Measurements from ENCODE around the gene ARAF. TPM values are rescaled to one million over a fixed set of nuclear protein-coding genes. Genes with fewer than 3 reads are reported as not detected.
A peak's percentile ranks its signal among the peaks of the same experiment; 100 is the strongest.

Gene ARAF
- total RNA-seq, 2 donors from 2014 or later: 132 to 140 TPM

- DNase-seq (no peak), ATAC-seq (no peak)
- Mint-ChIP-seq H3K4me3 (no peak overlapping the region), H3K36me3 (ENCODE audit: low read depth) (no peaks in the 10 kb centered on the region), H3K4me1 (no peaks in the 10 kb centered on the region), H3K27me3 (no peaks in the 10 kb centered on the region), H3K27ac (no peak overlapping the region)
- H3K9me3 ChIP-seq (ENCODE audit: control insufficient read depth, low read length, poor library complexity, severe bottlenecking): no peaks in the 10 kb centered on the region
These were observed 17.5 kb upstream of the ARAF start for GRCh38 chrX:47543496-47543895.

- DNase-seq: peak; percentile 60 to 70 (median 67)
- H3K27me3 Mint-ChIP-seq: no peaks in the 10 kb centered on the region
- no peaks in the 10 kb centered on the region for H3K36me3 Mint-ChIP-seq (ENCODE audit: low read depth)
- H3K27ac Mint-ChIP-seq: peak overlapping the region; percentile 82
- H3K4me3 Mint-ChIP-seq: peak overlapping the region; percentile 90
- peak; percentile 85 for ATAC-seq
- no peaks in the 10 kb centered on the region for H3K9me3 ChIP-seq (ENCODE audit: control insufficient read depth, low read length, poor library complexity, severe bottlenecking)
- H3K4me1 Mint-ChIP-seq: peaks cover 11% of the 10 kb centered on the region
These were observed 4.9 kb upstream of the ARAF start for GRCh38 chrX:47556045-47556623.

GRCh38 chrX:47558436-47558835 is 2.6 kb upstream of the ARAF start:
- no peaks in the 10 kb centered on the region for H3K27me3 Mint-ChIP-seq

GRCh38 chrX:47560179-47560933 is 649 bp upstream of the ARAF start:
- Mint-ChIP-seq H3K36me3 (ENCODE audit: low read depth) (peaks cover 7% of the 10 kb centered on the region), H3K27me3 (no peaks in the 10 kb centered on the region), H3K4me3 (peak overlapping the region; percentile 91), H3K4me1 (peaks cover 27% of the 10 kb centered on the region), H3K27ac (peak overlapping the region; percentile 96)
- ATAC-seq (no peak), DNase-seq (no peak)
- H3K9me3 ChIP-seq (ENCODE audit: control insufficient read depth, low read length, poor library complexity, severe bottlenecking): no peaks in the 10 kb centered on the region

More at GRCh38 chrX:47558436-47558835, 2.6 kb upstream of the ARAF start:
- H3K9me3 ChIP-seq (ENCODE audit: control insufficient read depth, low read length, poor library complexity, severe bottlenecking): no peaks in the 10 kb centered on the region
- no peak for ATAC-seq
- peaks cover 18% of the 10 kb centered on the region for H3K4me1 Mint-ChIP-seq
- H3K27ac Mint-ChIP-seq: no peak overlapping the region
- no peak overlapping the region for H3K4me3 Mint-ChIP-seq
- peaks cover 2% of the 10 kb centered on the region for H3K36me3 Mint-ChIP-seq (ENCODE audit: low read depth)
- no peak for DNase-seq

- ATAC-seq: no peak
These were observed 700 bp downstream of the ARAF start for GRCh38 chrX:47561659-47562151.

GRCh38 chrX:47562615-47563243 is 1.7 kb downstream of the ARAF start:
- no peaks in the 10 kb centered on the region for H3K27me3 Mint-ChIP-seq
- peak overlapping the region; percentile 96 for H3K27ac Mint-ChIP-seq
- DNase-seq (no peak), ATAC-seq (no peak)
- peaks cover 7% of the 10 kb centered on the region for H3K36me3 Mint-ChIP-seq (ENCODE audit: low read depth)
- peak overlapping the region; percentile 91 for H3K4me3 Mint-ChIP-seq
- H3K4me1 Mint-ChIP-seq: peaks cover 25% of the 10 kb centered on the region
- H3K9me3 ChIP-seq (ENCODE audit: control insufficient read depth, low read length, poor library complexity, severe bottlenecking): no peaks in the 10 kb centered on the region

More at GRCh38 chrX:47561659-47562151, 700 bp downstream of the ARAF start:
- Mint-ChIP-seq H3K27ac (peak overlapping the region; percentile 96), H3K36me3 (ENCODE audit: low read depth) (peaks cover 7% of the 10 kb centered on the region), H3K4me1 (peaks cover 25% of the 10 kb centered on the region), H3K27me3 (no peaks in the 10 kb centered on the region), H3K4me3 (peak overlapping the region; percentile 91)
- DNase-seq: no peak
- no peaks in the 10 kb centered on the region for H3K9me3 ChIP-seq (ENCODE audit: control insufficient read depth, low read length, poor library complexity, severe bottlenecking)

GRCh38 chrX:47563801-47564315 is 2.9 kb downstream of the ARAF start:
- no peaks in the 10 kb centered on the region for H3K9me3 ChIP-seq (ENCODE audit: control insufficient read depth, low read length, poor library complexity, severe bottlenecking)
- peak overlapping the region; percentile 82 for H3K27ac Mint-ChIP-seq
- no peaks in the 10 kb centered on the region for H3K27me3 Mint-ChIP-seq
- H3K36me3 Mint-ChIP-seq (ENCODE audit: low read depth): peaks cover 7% of the 10 kb centered on the region
- DNase-seq (no peak), ATAC-seq (no peak)
- no peak overlapping the region for H3K4me3 Mint-ChIP-seq
- H3K4me1 Mint-ChIP-seq: peaks cover 25% of the 10 kb centered on the region

- no peak for ATAC-seq
- DNase-seq: no peak
- H3K9me3 ChIP-seq (ENCODE audit: control insufficient read depth, low read length, poor library complexity, severe bottlenecking): no peaks in the 10 kb centered on the region
- Mint-ChIP-seq H3K4me3 (no peak overlapping the region), H3K27me3 (no peaks in the 10 kb centered on the region), H3K27ac (peak overlapping the region; percentile 82), H3K36me3 (ENCODE audit: low read depth) (peaks cover 12% of the 10 kb centered on the region), H3K4me1 (peaks cover 25% of the 10 kb centered on the region)
These were observed 3.6 kb downstream of the ARAF start for GRCh38 chrX:47564438-47565085.

GRCh38 chrX:47566841-47567240 is 5.8 kb downstream of the ARAF start:
- no peaks in the 10 kb centered on the region for H3K9me3 ChIP-seq (ENCODE audit: control insufficient read depth, low read length, poor library complexity, severe bottlenecking)
- H3K36me3 Mint-ChIP-seq (ENCODE audit: low read depth): peaks cover 16% of the 10 kb centered on the region
- H3K27me3 Mint-ChIP-seq: no peaks in the 10 kb centered on the region
- H3K4me1 Mint-ChIP-seq: peaks cover 18% of the 10 kb centered on the region
- ATAC-seq (no peak), DNase-seq (no peak)
- H3K27ac Mint-ChIP-seq: no peak overlapping the region
- H3K4me3 Mint-ChIP-seq: no peak overlapping the region

- DNase-seq (peak in 1 of 3 donors; percentile 25), ATAC-seq (peak; percentile 68)
- Mint-ChIP-seq H3K4me1 (peaks cover 19% of the 10 kb centered on the region), H3K36me3 (ENCODE audit: low read depth) (peaks cover 13% of the 10 kb centered on the region), H3K27ac (no peak overlapping the region), H3K4me3 (no peak overlapping the region), H3K27me3 (no peaks in the 10 kb centered on the region)
- H3K9me3 ChIP-seq (ENCODE audit: control insufficient read depth, low read length, poor library complexity, severe bottlenecking): no peaks in the 10 kb centered on the region
These were observed 7.8 kb downstream of the ARAF start for GRCh38 chrX:47568656-47569295.

GRCh38 chrX:47570794-47571193 is 9.8 kb downstream of the ARAF start:
- Mint-ChIP-seq H3K27me3 (no peaks in the 10 kb centered on the region), H3K36me3 (ENCODE audit: low read depth) (peaks cover 9% of the 10 kb centered on the region), H3K4me1 (peaks cover 13% of the 10 kb centered on the region), H3K27ac (peak overlapping the region; percentile 95), H3K4me3 (no peak overlapping the region)
- no peaks in the 10 kb centered on the region for H3K9me3 ChIP-seq (ENCODE audit: control insufficient read depth, low read length, poor library complexity, severe bottlenecking)
- ATAC-seq (no peak), DNase-seq (no peak)

- H3K4me1 Mint-ChIP-seq: peaks cover 11% of the 10 kb centered on the region
- no peaks in the 10 kb centered on the region for H3K9me3 ChIP-seq (ENCODE audit: control insufficient read depth, low read length, poor library complexity, severe bottlenecking)
- peak overlapping the region; percentile 95 for H3K27ac Mint-ChIP-seq
- no peaks in the 10 kb centered on the region for H3K27me3 Mint-ChIP-seq
- DNase-seq (no peak), ATAC-seq (no peak)
- H3K36me3 Mint-ChIP-seq (ENCODE audit: low read depth): peaks cover 9% of the 10 kb centered on the region
- no peak overlapping the region for H3K4me3 Mint-ChIP-seq
These were observed 10.2 kb downstream of the ARAF start for GRCh38 chrX:47571215-47571614.
